ENCODE measurements around the gene TMEM59. TPM values are rescaled to one million over a fixed set of nuclear protein-coding genes. Genes with fewer than 3 reads are reported as not detected.
"Not testable (repeated sequence)": the region's sequence is repeated elsewhere in the genome, so short reads cannot be mapped to it uniquely, and the experiment has no call there.

Gene TMEM59
- polyA plus RNA-seq, 4 donors = 359 to 376 (median 362) TPM

- no peak for DNase-seq (ENCODE audit: low read depth in 4 of 4, low spot score in 3 of 4)
Observed at GRCh38 chr1:54014009-54014629, 38.9 kb downstream of the TMEM59 start.

GRCh38 chr1:54013393-54014008 is 39.5 kb downstream of the TMEM59 start:
- DNase-seq (ENCODE audit: low read depth in 4 of 4, low spot score in 3 of 4) = no peak

- DNase-seq (ENCODE audit: low read depth in 4 of 4, low spot score in 3 of 4) = no peak
Observed at GRCh38 chr1:54012863-54013262, 40.1 kb downstream of the TMEM59 start.

DNA sequence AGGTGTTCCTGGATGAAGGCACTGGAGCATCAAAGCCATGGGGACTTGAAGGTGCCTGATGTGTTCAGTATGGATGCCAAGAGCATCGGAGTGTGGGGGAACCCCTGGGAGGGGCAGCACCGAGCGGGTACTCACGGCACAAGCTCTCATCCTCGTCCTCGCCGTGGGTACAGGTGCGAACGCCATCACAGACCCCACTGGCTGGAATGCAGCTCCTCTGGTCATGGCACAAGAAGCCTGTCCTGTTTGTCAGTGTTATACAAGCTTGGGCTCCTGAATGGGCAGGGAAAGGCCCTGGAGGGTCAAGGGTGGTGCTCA is 41.0 kb downstream of the TMEM59 start:
- no peak for DNase-seq (ENCODE audit: low read depth in 4 of 4, low spot score in 3 of 4)

DNA sequence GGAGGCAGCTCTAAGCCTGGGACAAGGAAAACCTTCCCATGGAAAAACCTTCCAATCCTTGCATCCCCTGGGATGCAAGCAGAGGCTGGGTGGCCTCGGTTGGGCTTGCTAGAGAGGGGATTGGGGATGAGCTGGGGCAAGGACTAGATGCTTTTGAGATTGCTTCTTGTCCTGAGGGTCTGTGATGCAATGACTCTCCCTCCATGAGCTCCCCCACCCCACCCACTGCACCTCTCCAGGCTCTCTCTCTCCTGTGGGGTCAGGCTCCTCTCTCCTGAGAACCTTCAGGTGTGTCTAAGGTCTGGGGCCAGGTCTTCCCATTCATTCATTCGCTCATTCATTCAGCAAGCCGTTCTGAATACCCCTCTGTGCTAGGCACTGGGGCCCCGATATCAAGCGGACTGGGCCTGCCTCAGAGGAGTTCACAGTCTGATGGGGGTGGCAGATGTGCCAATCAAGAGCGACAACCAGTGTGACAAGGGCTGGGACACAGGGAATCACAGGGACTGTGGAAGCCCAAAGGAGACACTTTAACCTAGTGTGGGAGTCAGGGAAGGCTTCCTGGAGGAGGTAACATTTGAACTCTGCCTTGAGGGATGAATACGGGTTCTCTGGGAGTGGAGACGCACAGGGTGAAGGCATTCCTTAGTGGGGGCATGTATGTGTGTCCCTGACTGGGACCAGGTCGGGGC is 41.5 kb downstream of the TMEM59 start:
- DNase-seq (ENCODE audit: low read depth in 4 of 4, low spot score in 3 of 4) = no peak

DNA sequence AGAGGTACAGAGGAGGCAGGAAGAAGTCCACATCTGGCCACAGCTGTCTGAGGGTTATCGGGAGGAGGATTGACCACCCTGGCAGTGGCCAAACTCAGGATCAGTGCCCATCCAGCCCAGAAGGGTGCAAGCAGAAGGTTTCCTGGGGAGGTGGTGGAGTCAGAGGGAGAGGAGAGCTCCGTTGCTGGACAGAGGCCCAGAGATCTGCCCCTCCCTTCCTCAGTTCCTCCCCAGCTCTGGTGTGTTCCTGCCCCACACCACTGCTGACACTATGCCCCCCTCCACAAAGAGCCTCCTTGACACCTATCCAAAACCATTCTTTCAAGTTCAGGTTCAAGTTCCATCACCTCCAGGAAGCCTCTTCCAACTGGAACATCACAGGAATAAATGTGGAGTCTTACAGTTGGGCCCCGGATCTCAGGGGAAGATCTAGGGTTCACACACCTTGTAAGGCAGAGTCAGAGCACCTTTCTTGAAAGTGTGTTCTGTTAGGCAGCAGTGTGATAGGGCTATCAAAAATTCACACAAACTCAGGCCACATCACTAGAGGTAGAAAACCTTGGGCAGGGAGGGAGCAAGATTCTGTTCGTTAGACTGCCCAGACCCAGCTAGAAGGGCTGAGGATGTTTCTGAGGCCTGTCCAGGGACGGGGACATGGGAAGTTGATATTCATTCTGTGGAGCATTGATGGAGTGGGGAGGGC is 42.4 kb downstream of the TMEM59 start:
- no peak for DNase-seq (ENCODE audit: low read depth in 4 of 4, low spot score in 3 of 4)

DNA sequence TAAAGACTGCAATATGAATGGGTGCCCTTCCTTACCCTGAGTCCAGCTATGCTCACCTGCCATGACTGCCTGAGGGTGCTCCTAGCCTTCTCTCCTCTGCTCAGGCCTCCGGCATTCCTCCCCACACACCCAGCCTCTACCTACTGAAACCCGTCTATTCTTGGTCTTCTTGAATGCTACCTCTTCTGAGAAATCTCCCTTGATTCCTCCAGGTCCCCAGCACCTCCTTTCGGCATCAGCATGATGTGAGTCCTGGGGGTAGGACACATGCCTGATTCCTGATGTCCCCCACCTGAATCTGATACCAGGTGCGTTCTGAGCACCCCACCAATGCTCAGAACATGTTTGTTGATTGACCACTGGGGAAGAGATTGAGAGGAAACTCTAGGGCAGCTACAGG is 43.6 kb downstream of the TMEM59 start:
- no peak for DNase-seq (ENCODE audit: low read depth in 4 of 4, low spot score in 3 of 4)

GRCh38 chr1:54008876-54009275 is 44.1 kb downstream of the TMEM59 start:
- no peak for DNase-seq (ENCODE audit: low read depth in 4 of 4, low spot score in 3 of 4)

- DNase-seq (ENCODE audit: low read depth in 4 of 4, low spot score in 3 of 4) = no peak
Observed at GRCh38 chr1:54007613-54008012, 45.4 kb downstream of the TMEM59 start.

DNA sequence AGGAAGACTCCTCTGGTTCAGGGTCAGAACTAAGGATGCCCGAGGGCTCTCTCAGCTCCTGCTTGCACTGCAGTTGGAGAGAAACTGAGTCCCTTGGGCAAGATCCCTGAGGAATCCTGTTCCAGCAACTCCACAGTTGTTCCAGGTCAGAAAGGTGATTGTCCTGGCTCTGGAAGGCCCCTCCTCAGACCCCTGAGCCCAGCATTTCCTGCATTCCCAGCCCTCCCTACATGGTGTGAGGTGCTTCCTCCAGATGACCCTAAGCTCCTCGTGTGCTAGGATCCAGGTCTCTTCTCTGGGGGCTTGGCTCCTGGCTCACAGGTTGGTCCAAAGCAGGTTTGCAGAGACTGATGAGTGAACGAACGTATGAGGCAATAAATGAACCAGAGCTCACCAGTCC is 46.5 kb downstream of the TMEM59 start:
- DNase-seq (ENCODE audit: low read depth in 4 of 4, low spot score in 3 of 4) = no peak

DNA sequence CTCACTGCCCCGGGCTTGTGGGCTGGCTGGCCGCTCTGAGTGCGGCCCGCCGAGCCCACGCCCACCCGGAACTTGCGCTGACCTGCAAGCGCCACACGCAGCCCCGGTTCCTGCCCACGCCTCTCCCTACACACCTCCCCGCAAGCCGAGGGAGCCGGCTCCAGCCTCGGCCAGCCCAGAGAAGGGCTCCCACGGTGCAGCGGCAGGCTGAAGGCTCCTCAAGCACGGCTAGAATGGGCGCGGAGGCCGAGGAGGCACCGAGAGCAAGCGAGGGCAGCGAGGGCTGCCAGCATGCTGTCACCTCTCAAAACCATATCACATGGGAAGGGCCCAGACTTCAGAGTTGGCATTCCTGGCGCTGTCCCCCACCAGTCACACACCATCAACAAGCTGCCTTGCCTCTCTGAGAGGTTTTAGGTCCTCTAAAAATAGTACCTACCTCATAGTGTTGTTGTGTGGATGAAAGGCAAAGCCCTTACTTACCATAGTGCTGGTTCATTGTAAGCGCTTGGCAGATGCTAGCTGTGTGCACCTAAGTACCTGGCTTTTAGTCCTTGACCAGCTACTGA is 48.4 kb downstream of the TMEM59 start:
- no peak for DNase-seq (ENCODE audit: low read depth in 4 of 4, low spot score in 3 of 4)

- DNase-seq (ENCODE audit: low read depth in 4 of 4, low spot score in 3 of 4) = not testable (repeated sequence)
Observed at GRCh38 chr1:54003750-54004480, 49.1 kb downstream of the TMEM59 start.

DNA sequence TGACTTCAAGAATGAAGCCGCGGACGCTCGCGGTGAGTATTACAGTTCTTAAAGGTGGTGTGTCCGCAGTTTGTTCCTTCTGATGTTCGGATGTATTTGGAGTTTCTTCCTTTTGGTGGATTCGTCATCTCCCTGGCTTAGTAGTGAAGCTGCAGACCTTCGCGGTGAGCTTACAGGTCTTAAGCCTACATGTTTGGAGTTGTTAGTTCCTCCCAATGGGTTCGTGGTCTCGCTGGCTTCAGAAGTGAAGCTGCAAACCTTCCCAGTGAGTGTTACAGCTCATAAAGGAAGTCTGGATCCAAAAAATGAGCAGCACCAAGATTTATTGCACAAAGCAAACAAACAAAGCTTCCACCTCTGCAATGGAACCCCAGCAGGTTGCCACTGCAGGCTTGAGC is 49.8 kb downstream of the TMEM59 start:
- no peak for DNase-seq (ENCODE audit: low read depth in 4 of 4, low spot score in 3 of 4)

DNA sequence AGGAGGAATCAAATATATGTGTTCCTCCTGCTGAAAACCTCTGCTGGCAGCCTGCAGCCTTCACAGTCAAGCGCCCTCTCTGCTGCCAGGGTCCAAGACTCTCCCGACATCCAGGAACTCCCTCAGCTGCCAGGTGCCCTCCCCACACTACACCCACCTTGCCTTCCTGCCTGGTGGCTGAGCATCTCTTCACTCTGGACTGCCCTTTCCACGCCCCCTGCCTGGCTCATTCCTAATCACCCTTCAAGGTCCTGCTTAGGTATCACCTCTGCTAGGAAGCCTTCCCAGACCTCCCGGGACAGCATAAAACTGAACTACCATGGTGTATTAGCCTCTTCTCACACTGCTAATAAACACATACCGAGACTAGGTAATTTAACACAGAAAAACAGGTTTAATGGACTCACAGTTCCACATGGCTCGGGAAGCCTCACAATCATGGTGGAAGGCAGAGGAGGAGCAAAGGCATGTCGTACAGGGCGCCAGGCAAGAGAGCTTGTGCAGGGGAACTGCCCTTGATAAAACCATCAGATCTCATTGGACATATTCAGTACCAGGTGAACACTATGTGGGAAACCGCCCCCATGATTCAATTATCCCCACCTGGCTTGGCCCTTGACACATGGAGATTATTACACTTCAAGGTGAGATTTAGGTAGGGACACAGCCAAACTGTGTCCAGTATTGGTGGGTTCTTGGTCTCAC is 50.3 kb downstream of the TMEM59 start:
- no peak for DNase-seq (ENCODE audit: low read depth in 4 of 4, low spot score in 3 of 4)

GRCh38 chr1:54001591-54001990 is 51.4 kb downstream of the TMEM59 start:
- DNase-seq (ENCODE audit: low read depth in 4 of 4, low spot score in 3 of 4) = no peak

- DNase-seq (ENCODE audit: low read depth in 4 of 4, low spot score in 3 of 4) = no peak
Observed at GRCh38 chr1:53999920-54000319, 53.1 kb downstream of the TMEM59 start.

DNA sequence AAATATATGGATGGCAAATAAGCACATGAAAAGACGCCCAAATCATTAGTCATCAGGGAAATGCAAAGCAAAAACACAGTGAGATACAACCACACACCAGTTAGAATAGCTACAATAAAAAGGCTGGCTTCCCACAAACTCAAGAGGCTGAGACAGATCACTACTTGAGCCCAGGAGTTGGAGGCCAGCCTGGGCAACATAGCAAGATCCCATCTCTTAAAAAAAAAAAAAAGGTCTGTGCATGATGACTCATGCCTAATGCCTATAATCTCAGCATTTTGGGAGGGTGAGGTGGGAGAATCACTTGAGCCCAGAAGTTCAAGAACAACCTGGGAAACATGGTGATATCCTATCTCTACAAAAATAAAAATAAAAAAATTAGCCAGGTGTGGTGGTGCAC is 54.8 kb downstream of the TMEM59 start:
- DNase-seq (ENCODE audit: low read depth in 4 of 4, low spot score in 3 of 4) = no peak

DNA sequence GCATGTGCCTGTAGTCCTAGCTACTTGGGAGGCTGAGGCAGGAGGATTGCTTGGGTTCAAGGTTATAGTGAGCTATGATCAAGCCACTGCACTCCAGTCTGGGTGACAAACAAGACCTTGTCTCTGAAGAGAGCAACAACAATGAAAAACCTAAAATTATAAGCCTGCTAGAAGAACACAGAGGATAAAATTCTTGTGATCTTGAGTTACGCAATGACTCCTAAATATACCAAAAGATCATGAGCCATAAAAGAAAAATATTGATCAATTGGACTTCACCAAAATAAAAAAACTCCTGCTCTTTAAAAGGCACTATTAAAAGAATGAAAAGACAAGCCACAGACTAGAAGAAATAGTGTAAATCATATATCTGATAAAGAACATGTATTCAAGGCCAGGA is 57.3 kb downstream of the TMEM59 start:
- no peak for DNase-seq (ENCODE audit: low read depth in 4 of 4, low spot score in 3 of 4)

- DNase-seq (ENCODE audit: low read depth in 4 of 4, low spot score in 3 of 4) = not testable (repeated sequence)
Observed at GRCh38 chr1:53994516-53994915, 58.5 kb downstream of the TMEM59 start.
